PC-3 (cell line): Measurements from ENCODE around the gene CACTIN. TPM values are rescaled to one million over a fixed set of nuclear protein-coding genes. Genes with fewer than 3 reads are reported as not detected.

Source experiments
- ATAC-seq: fragments of 200-7000 bp; cut with Tn5 transposase; 2 replicates; pipeline ENCODE4 v1.9.1; 2020; ENCODE audit warnings: mild to moderate bottlenecking, moderate library complexity
- BruUV-seq: library from RNA; stranded (reverse); fragments of 400-500 nt; replicated peaks from 2 replicates; lab custom pipeline; 2021; lab: Mats Ljungman, UMichigan
- CTCF ChIA-PET: fragments of 300-600 bp; sonication (Branson Sonifier 250); formaldehyde crosslinking; loops from one replicate; lab custom pipeline; 2022; ENCODE audit warnings: antibody characterized with exemption; lab: Charles Lee
- POLR2A ChIA-PET: fragments of 300-600 bp; sonication (Branson Sonifier 250); formaldehyde crosslinking; loops from one replicate; lab custom pipeline; 2022; ENCODE audit warnings: antibody characterized with exemption; ENCODE audit not compliant: unreplicated experiment; lab: Charles Lee
- DNase-seq: peaks from one replicate; pipeline ENCODE4 v3.0.0-alpha.2; 2015
- H2AFZ ChIP-seq: fragments of 300-600 bp; sonication (generic); 2 replicates; pipeline ENCODE4 v1.6.0; 2016; ENCODE audit warnings: antibody characterized with exemption, low read length
- H3F3A ChIP-seq: fragments of 300-600 bp; sonication (generic); one replicate; pipeline ENCODE4 v1.6.0; 2017; ENCODE audit warnings: antibody characterized with exemption, low read length, control low read depth, mild to moderate bottlenecking; ENCODE audit not compliant: unreplicated experiment
- H3K27ac ChIP-seq: fragments of 300-600 bp; sonication (generic); 2 replicates; pipeline ENCODE4 v1.5.1; 2016; ENCODE audit warnings: mild to moderate bottlenecking, low read length
- H3K27me3 ChIP-seq: fragments of 300-600 bp; sonication (generic); 2 replicates; pipeline ENCODE4 v1.6.1; 2016; ENCODE audit warnings: low read length, mixed read lengths
- H3K36me3 ChIP-seq: fragments of 300-600 bp; sonication (generic); 2 replicates; pipeline ENCODE4 v1.6.1; 2016; ENCODE audit warnings: low read depth, mixed run types, low read length, mixed read lengths
- H3K4me1 ChIP-seq: fragments of 300-600 bp; sonication (generic); 2 replicates; pipeline ENCODE4 v1.5.1; 2016; ENCODE audit warnings: low read length; ENCODE audit not compliant: insufficient read depth
- H3K4me2 ChIP-seq: fragments of 300-600 bp; sonication (generic); 2 replicates; pipeline ENCODE4 v1.6.0; 2016; ENCODE audit warnings: low read length
- H3K4me3 ChIP-seq: fragments of 300-600 bp; sonication (generic); 2 replicates; pipeline ENCODE4 v1.5.1; 2016; ENCODE audit warnings: mild to moderate bottlenecking, low read length, mixed read lengths
- H3K79me2 ChIP-seq: fragments of 300-600 bp; sonication (generic); 2 replicates; pipeline ENCODE4 v1.6.1; 2017; ENCODE audit warnings: low read length, mixed read lengths
- H3K9ac ChIP-seq: fragments of 300-600 bp; sonication (generic); 2 replicates; pipeline ENCODE4 v1.6.0; 2016; ENCODE audit warnings: mild to moderate bottlenecking, low read length
- H3K9me2 ChIP-seq: fragments of 300-600 bp; sonication (generic); replicated peaks from 2 replicates; pipeline ENCODE4 v1.6.1; 2016; ENCODE audit warnings: mixed run types, low read length, mixed read lengths
- H3K9me3 ChIP-seq: fragments of 300-600 bp; sonication (generic); 2 replicates; pipeline ENCODE4 v1.6.1; 2016; ENCODE audit warnings: low read length, mixed read lengths
- H4K20me1 ChIP-seq: fragments of 300-600 bp; sonication (generic); 2 replicates; pipeline ENCODE4 v1.6.1; 2016; ENCODE audit warnings: low read length, mixed read lengths
- CTCF ChIP-seq: fragments of 300-600 bp; sonication (generic); conservative IDR thresholded peaks from 2 replicates; pipeline ENCODE4 v1.5.1; 2017; ENCODE audit warnings: antibody characterized with exemption, low read depth, mild to moderate bottlenecking, low read length
- EZH2 ChIP-seq: fragments of 300-600 bp; sonication (generic); IDR thresholded peaks from one replicate; pipeline ENCODE4 v1.6.1; 2017; ENCODE audit warnings: antibody characterized with exemption, mild to moderate bottlenecking, low read length; ENCODE audit not compliant: unreplicated experiment
- EZH2phosphoT487 ChIP-seq: fragments of 300-600 bp; sonication (generic); IDR thresholded peaks from 2 replicates; pipeline ENCODE4 v1.6.1; 2018; ENCODE audit warnings: mild to moderate bottlenecking, antibody characterized with exemption, low read length, borderline replicate concordance
- intact Hi-C: fragments of 100-400 bp; cut with micrococcal nuclease; formaldehyde crosslinking; loops from 2 replicates; pipeline ENCODE4 v1.9.0; 2023
- total RNA-seq: library from RNA; depleted of rRNA; stranded (reverse); fragments of >200 nt; gene quantifications from 2 replicates; pipeline ENCODE4 v1.2.3, GENCODE V29; 2014

CACTIN gene
- total RNA-seq, 1 experiment from 2014 or later: 47.8 TPM

DNA sequence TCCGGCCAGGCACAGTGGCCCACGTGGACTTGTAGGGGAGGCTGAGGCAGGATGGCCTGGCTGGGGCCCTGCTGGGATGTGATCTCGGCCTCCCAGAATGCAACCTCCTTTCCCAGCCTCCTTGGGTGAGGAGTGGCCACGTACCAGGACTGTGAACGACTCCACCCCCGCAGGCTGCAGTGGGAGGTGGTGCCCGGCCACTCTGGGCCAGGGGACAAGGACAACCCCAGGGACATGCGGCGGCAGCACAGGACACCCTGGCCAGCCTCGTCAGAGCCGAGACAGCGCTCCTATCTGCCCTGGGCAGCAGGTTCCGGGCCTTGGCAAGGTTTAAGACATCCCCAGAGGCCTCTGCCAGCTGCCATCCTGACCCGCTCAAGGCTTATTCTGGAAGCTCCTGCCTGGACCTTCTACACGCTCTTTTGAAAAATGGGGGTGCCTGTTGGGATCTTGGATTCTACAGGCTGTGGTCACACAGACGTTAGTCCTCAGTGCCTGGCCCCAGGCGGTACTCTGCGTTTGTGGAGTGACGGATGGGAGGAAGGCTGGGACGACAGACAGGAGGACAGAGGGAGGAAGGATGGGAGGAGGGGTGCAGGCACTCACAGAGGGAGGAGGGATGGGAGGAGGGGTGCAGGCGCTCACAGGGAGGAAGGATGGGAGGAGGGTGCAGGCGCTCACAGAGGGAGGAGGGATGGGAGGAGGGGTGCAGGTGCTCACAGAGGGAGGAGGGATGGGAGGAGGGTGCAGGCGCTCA, 19.9 kb upstream of the CACTIN start:
- intact Hi-C loops: no loop called here
- Histone ChIP-seq H3K4me2 (no peak overlapping the region), H3K4me3 (no peak overlapping the region), H2AFZ (no peak overlapping the region), H3K79me2 (no peaks in the 10 kb centered on the region), H3K27me3 (no peaks in the 10 kb centered on the region), H3K4me1 (no peaks in the 10 kb centered on the region), H3K9me3 (no peaks in the 10 kb centered on the region), H3K9ac (no peak overlapping the region), H3K9me2 (no peaks in the 10 kb centered on the region), H4K20me1 (no peaks in the 10 kb centered on the region), H3K27ac (no peak overlapping the region), H3F3A (no peaks in the 10 kb centered on the region), H3K36me3 (no peaks in the 10 kb centered on the region)
- CTCF ChIA-PET: no interaction called here
- no peak for TF ChIP-seq CTCF
- TF ChIP-seq EZH2phosphoT487: no peak
- TF ChIP-seq EZH2: no peak
- POLR2A ChIA-PET: no interaction called here
- ATAC-seq (no peak), DNase-seq (no peak)
- no TSS peak for BruUV-seq

- intact Hi-C loops: no loop called here
- Histone ChIP-seq H3K4me3 (no peak overlapping the region), H4K20me1 (no peaks in the 10 kb centered on the region), H2AFZ (no peak overlapping the region), H3K27ac (no peak overlapping the region), H3K79me2 (no peaks in the 10 kb centered on the region), H3K9ac (no peak overlapping the region), H3K9me2 (no peaks in the 10 kb centered on the region), H3K4me1 (no peaks in the 10 kb centered on the region), H3K4me2 (no peak overlapping the region), H3K27me3 (no peaks in the 10 kb centered on the region), H3K36me3 (no peaks in the 10 kb centered on the region), H3F3A (no peaks in the 10 kb centered on the region), H3K9me3 (no peaks in the 10 kb centered on the region)
- DNase-seq (no peak), ATAC-seq (no peak)
- ChIA-PET POLR2A (no interaction called here), CTCF (no interaction called here)
- TF ChIP-seq EZH2 (no peak), CTCF (no peak), EZH2phosphoT487 (no peak)
- no TSS peak for BruUV-seq
These were observed 19.1 kb upstream of the CACTIN start for GRCh38 chr19:3645726-3646125.

- intact Hi-C loops: no loop called here
- DNase-seq: no peak
- Histone ChIP-seq H3K9me2 (no peaks in the 10 kb centered on the region), H3K4me1 (no peaks in the 10 kb centered on the region), H3K9ac (no peak overlapping the region), H3K4me3 (no peak overlapping the region), H4K20me1 (no peaks in the 10 kb centered on the region), H3K27ac (no peak overlapping the region), H3K4me2 (no peak overlapping the region), H3F3A (no peaks in the 10 kb centered on the region), H3K9me3 (no peaks in the 10 kb centered on the region), H2AFZ (no peak overlapping the region), H3K79me2 (no peaks in the 10 kb centered on the region), H3K27me3 (no peaks in the 10 kb centered on the region), H3K36me3 (no peaks in the 10 kb centered on the region)
- CTCF ChIA-PET: no interaction called here
- no TSS peak for BruUV-seq
- ATAC-seq: no peak
- TF ChIP-seq CTCF: no peak
- no peak for TF ChIP-seq EZH2phosphoT487
- TF ChIP-seq EZH2: no peak
- POLR2A ChIA-PET: no interaction called here
These were observed 18.4 kb upstream of the CACTIN start for GRCh38 chr19:3645067-3645396.
